Heart left ventricle (tissue), 13 donors: ENCODE data around the gene ZSCAN10.

Experiments used
- POLR2A ChIP-seq, 2 donors: fragments of 450-650 bp; IDR thresholded peaks; one replicate each; pipeline ENCODE4 v1.6.1; 2017; ENCODE audit warnings: antibody characterized with exemption in 2 of 2, mild to moderate bottlenecking in 2 of 2, moderate library complexity in 2 of 2
- TF ChIP-seq, protein P1 (sequence below), 12 donors: fragments of 200-600 bp; sonication (generic) in 4 of 12; IDR thresholded peaks; one replicate each; pipeline versions ENCODE4 v1.5.0 to v1.8.0; 2018 to 2022; ENCODE audit warnings: antibody characterized with exemption in 12 of 12, mild to moderate bottlenecking in 5 of 12
- donor health status: ischemic (EF 13 %, LVEDD 7.1; RV severe dilation, severe dysfunction).
- donor health status: DM: no; HTN: yes; CAD: no.
- donor health status: DM: no; HTN: no; CAD: no.
- donor health status: ischemic (EF 25% LVEDD 6.9; RV normal size, moderate dysfunction).
- donor health status: ischemic (EF 25% LVEDD 5.7; RV mildly dilated, moderate dysfunction).
- donor health status: ischemic (EF 35%, LVEDD 5.7; RV mildly dilated, moderate dysfunction).
- donor health status: nonischemic (EF 11% LVEDD 7.7; RV severe dilation, severe dysfunction).
- donor health status: DM: yes; HTN: yes; CAD: no.
- donor health status: PGD.
- donor health status: ischemic (EF 29% LVEDD 5.4; RV normal size, mild dysfunction).
- donor health status: nonischemic (EF 23%, LVEDD 6.1; RV moderate dilation, normal function).

DNA sequence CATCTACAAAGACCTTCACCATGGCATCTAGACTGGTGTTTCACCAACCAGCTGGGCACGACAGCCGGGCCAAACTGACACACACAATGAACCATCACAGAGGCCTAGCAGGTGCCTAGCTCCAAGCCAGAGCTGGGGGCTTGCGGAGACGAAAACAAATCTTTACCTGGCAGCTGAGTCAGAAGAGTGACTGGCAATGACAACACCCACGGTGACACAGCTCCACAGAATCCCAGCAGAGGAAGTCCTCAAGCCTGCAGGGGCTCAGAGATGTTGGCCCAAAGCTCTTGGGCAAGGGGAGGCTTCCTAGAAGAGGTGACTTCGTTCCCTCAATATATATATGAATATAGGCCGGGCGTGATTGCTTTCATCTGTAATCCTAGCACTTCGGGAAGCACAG, 47.6 kb downstream of the ZSCAN10 start:
- TF ChIP-seq, protein P1, sequence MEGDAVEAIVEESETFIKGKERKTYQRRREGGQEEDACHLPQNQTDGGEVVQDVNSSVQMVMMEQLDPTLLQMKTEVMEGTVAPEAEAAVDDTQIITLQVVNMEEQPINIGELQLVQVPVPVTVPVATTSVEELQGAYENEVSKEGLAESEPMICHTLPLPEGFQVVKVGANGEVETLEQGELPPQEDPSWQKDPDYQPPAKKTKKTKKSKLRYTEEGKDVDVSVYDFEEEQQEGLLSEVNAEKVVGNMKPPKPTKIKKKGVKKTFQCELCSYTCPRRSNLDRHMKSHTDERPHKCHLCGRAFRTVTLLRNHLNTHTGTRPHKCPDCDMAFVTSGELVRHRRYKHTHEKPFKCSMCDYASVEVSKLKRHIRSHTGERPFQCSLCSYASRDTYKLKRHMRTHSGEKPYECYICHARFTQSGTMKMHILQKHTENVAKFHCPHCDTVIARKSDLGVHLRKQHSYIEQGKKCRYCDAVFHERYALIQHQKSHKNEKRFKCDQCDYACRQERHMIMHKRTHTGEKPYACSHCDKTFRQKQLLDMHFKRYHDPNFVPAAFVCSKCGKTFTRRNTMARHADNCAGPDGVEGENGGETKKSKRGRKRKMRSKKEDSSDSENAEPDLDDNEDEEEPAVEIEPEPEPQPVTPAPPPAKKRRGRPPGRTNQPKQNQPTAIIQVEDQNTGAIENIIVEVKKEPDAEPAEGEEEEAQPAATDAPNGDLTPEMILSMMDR (IDR thresholded peaks at IDR 0.05), result no peak
- no peak for TF ChIP-seq POLR2A (IDR thresholded peaks at IDR 0.05)
